SK-N-SH (cell line): Measurements from ENCODE around the gene RABGAP1L. TPM values are rescaled to one million over a fixed set of nuclear protein-coding genes. Genes with fewer than 3 reads are reported as not detected.

Experiments
- CTCF ChIA-PET: fragments of 300-600, 350-600 bp; formaldehyde crosslinking; extraction: SDS; loops from one replicate; lab custom pipeline; 2021; lab: Yijun Ruan, JAX
- POLR2A ChIA-PET: fragments of 350-600 bp; sonication (Branson Sonifier 250); formaldehyde crosslinking; extraction: SDS; loops from one replicate; lab custom pipeline; 2020; ENCODE audit warnings: antibody characterized with exemption, inconsistent platforms; lab: Yijun Ruan, JAX
- DNase-seq: peaks from one replicate; pipeline ENCODE4 v3.0.0; 2012
- H2AFZ ChIP-seq: fragments of 200-600 bp; sonication (generic); 2 replicates; pipeline ENCODE4 v1.8.1; 2016; ENCODE audit warnings: antibody characterized with exemption, mild to moderate bottlenecking, low read depth
- H3F3A ChIP-seq: fragments of 200-600 bp; sonication (generic); replicated peaks from 2 replicates; pipeline ENCODE3; 2016; ENCODE audit warnings: antibody characterized with exemption, mild to moderate bottlenecking; ENCODE audit not compliant: insufficient read depth
- H3K27ac ChIP-seq, 2 experiments: fragments of 200-500 bp in 1 of 2; fragments of 200-600 bp in 1 of 2; sonication (Bioruptor generic) in 1 of 2; sonication (generic), shearing (Covaris generic) in 1 of 2; 2 replicates each; pipeline versions ENCODE4 v1.5.1 to v1.6.1; 2014 to 2016; ENCODE audit warnings: low read depth in 2 of 2, inconsistent platforms in 1 of 2, low read length in 1 of 2, mild to moderate bottlenecking in 1 of 2, mixed read lengths in 1 of 2
- H3K27me3 ChIP-seq: fragments of 200-600 bp; sonication (generic), shearing (Covaris generic); 2 replicates; pipeline ENCODE4 v1.6.1; 2016; ENCODE audit warnings: mixed run types; ENCODE audit not compliant: insufficient read depth
- H3K36me3 ChIP-seq, 2 experiments: fragments of 200-500 bp in 1 of 2; fragments of 200-600 bp in 1 of 2; sonication (Bioruptor generic) in 1 of 2; sonication (generic) in 1 of 2; replicated peaks in 1 of 2; 2 replicates each; pipeline versions ENCODE3 to v1.5.1; 2014 to 2016; ENCODE audit warnings: low read length in 1 of 2, mild to moderate bottlenecking in 1 of 2; ENCODE audit not compliant: insufficient read depth in 2 of 2, control insufficient read depth in 1 of 2
- H3K4me1 ChIP-seq, 2 experiments: fragments of 200-500 bp in 1 of 2; fragments of 200-600 bp in 1 of 2; sonication (Bioruptor generic) in 1 of 2; sonication (generic), shearing (Covaris generic) in 1 of 2; 2 replicates each; pipeline versions ENCODE4 v1.5.1 to v1.6.1; 2014 to 2016; ENCODE audit warnings: low read depth in 1 of 2, low read length in 1 of 2, mixed run types in 1 of 2; ENCODE audit not compliant: insufficient read depth in 2 of 2, control insufficient read depth in 1 of 2
- H3K4me2 ChIP-seq: fragments of 200-600 bp; sonication (generic), shearing (Covaris generic); 2 replicates; pipeline ENCODE4 v1.6.1; 2017; ENCODE audit warnings: mixed run types
- H3K4me3 ChIP-seq, 2 experiments: fragments of 200-500 bp in 1 of 2; fragments of 200-600 bp in 1 of 2; sonication (Bioruptor generic) in 1 of 2; sonication (generic), shearing (Covaris generic) in 1 of 2; 2 replicates each; pipeline versions ENCODE4 v1.5.1 to v1.8.1; 2014 to 2016; ENCODE audit warnings: low read depth in 2 of 2, inconsistent platforms in 1 of 2, low read length in 1 of 2, mild to moderate bottlenecking in 1 of 2, mixed read lengths in 1 of 2, moderate library complexity in 1 of 2
- H3K79me2 ChIP-seq: fragments of 200-600 bp; sonication (generic); 2 replicates; pipeline ENCODE4 v1.8.1; 2017; ENCODE audit warnings: mild to moderate bottlenecking; ENCODE audit not compliant: insufficient read depth
- H3K9ac ChIP-seq: fragments of 200-600 bp; sonication (generic); 2 replicates; pipeline ENCODE4 v1.6.1; 2017; ENCODE audit warnings: mixed run types
- H3K9me2 ChIP-seq: fragments of 200-600 bp; sonication (generic); 2 replicates; pipeline ENCODE4 v1.6.1; 2017; ENCODE audit warnings: mixed run types
- H3K9me3 ChIP-seq: fragments of 200-600 bp; sonication (generic); 2 replicates; pipeline ENCODE4 v1.6.1; 2017; ENCODE audit warnings: mixed run types, mild to moderate bottlenecking, moderate library complexity
- H4K20me1 ChIP-seq: fragments of 200-600 bp; sonication (generic); 2 replicates; pipeline ENCODE4 v1.6.1; 2017; ENCODE audit warnings: mild to moderate bottlenecking, mixed run types; ENCODE audit not compliant: insufficient read depth
- CHD2 ChIP-seq: fragments of 150-350 bp; IDR thresholded peaks from 2 replicates; pipeline ENCODE4 v1.6.1; 2018; ENCODE audit warnings: low read length; ENCODE audit not compliant: partially characterized antibody
- EP300 ChIP-seq, 2 experiments: IDR thresholded peaks; 2 replicates each; pipeline versions ENCODE4 v1.4.0 to v1.6.1; 2012; ENCODE audit warnings: borderline replicate concordance in 1 of 2, low read depth in 1 of 2, low read length in 1 of 2
- EZH2phosphoT487 ChIP-seq: fragments of 200-600 bp; sonication (generic); IDR thresholded peaks from 2 replicates; pipeline ENCODE4 v1.6.1; 2017; ENCODE audit warnings: low read depth, mixed run types, mild to moderate bottlenecking, antibody characterized with exemption, moderate library complexity, borderline replicate concordance
- FOXM1 ChIP-seq: IDR thresholded peaks from 2 replicates; pipeline ENCODE4 v1.4.0; 2012; ENCODE audit warnings: low read depth, mild to moderate bottlenecking
- GABPA ChIP-seq: IDR thresholded peaks from 2 replicates; pipeline ENCODE4 v1.4.0; 2012; ENCODE audit warnings: low read depth, mild to moderate bottlenecking
- GATA2 ChIP-seq: sonication (generic); formaldehyde crosslinking; IDR thresholded peaks from 2 replicates; pipeline ENCODE4 v1.5.0; 2020; ENCODE audit warnings: mild to moderate bottlenecking, missing genetic modification reagents
- JUND ChIP-seq: IDR thresholded peaks from 2 replicates; pipeline ENCODE4 v1.4.0; 2012
- MEF2A ChIP-seq: IDR thresholded peaks from 2 replicates; pipeline ENCODE4 v1.4.0; 2012; ENCODE audit warnings: low read depth, borderline replicate concordance
- NFIC ChIP-seq: IDR thresholded peaks from 2 replicates; pipeline ENCODE4 v1.4.0; 2012; ENCODE audit warnings: borderline replicate concordance
- NRF1 ChIP-seq: IDR thresholded peaks from 2 replicates; pipeline ENCODE4 v1.6.1; 2012; ENCODE audit warnings: low read depth, mild to moderate bottlenecking, low read length
- POLR2AphosphoS5 ChIP-seq: IDR thresholded peaks from 2 replicates; pipeline ENCODE4 v1.6.1; 2012; ENCODE audit warnings: low read depth, low read length
- RAD21 ChIP-seq: IDR thresholded peaks from 2 replicates; pipeline ENCODE4 v1.6.1; 2012; ENCODE audit warnings: mild to moderate bottlenecking, low read length
- SIN3A ChIP-seq: IDR thresholded peaks from 2 replicates; pipeline ENCODE4 v1.6.1; 2012; ENCODE audit warnings: low read depth, mild to moderate bottlenecking, low read length, moderate library complexity, borderline replicate concordance
- SMC3 ChIP-seq: IDR thresholded peaks from 2 replicates; pipeline ENCODE4 v1.6.1; 2012; ENCODE audit warnings: low read depth, low read length, improper control_type of control experiment
- TCF12 ChIP-seq: IDR thresholded peaks from 2 replicates; pipeline ENCODE4 v1.4.0; 2012
- TEAD4 ChIP-seq: IDR thresholded peaks from 2 replicates; pipeline ENCODE4 v1.4.0; 2012; ENCODE audit warnings: mild to moderate bottlenecking, borderline replicate concordance; ENCODE audit not compliant: insufficient read depth
- WGBS: methylation state at CpG from one replicate; pipeline ENCODE4 v1.1.6; 2017; ENCODE audit warnings: low lambda C conversion rate; 5-methylcytosine and 5-hydroxymethylcytosine counted together
- polyA plus RNA-seq, 3 experiments: library from polyadenylated mRNA; depleted of rRNA; stranded (reverse); fragments of >200 nt; gene quantifications; 2 replicates each; pipeline ENCODE4 v1.2.3, GENCODE V29; 2012
- TF ChIP-seq, protein P1 (sequence below): IDR thresholded peaks from 2 replicates; pipeline ENCODE4; 2012
- TF ChIP-seq, protein P2 (sequence below): fragments of 150-350 bp; IDR thresholded peaks from 2 replicates; pipeline ENCODE4 v1.6.1; 2017; ENCODE audit warnings: antibody characterized with exemption, low read length, low read depth, borderline replicate concordance
- TF ChIP-seq, protein P3 (sequence below): IDR thresholded peaks from 2 replicates; pipeline ENCODE4 v1.6.1; 2012; ENCODE audit warnings: mild to moderate bottlenecking, low read depth, low read length, moderate library complexity
- TF ChIP-seq, protein P4 (sequence below): IDR thresholded peaks from 2 replicates; pipeline ENCODE4 v1.4.0; 2012; ENCODE audit warnings: low read depth
- TF ChIP-seq, protein P5 (sequence below): IDR thresholded peaks from 2 replicates; pipeline ENCODE4 v1.4.0; 2012; ENCODE audit warnings: low read depth, borderline replicate concordance

Gene RABGAP1L
- polyA plus RNA-seq, 1 of the 3 experiments (the other 2 are of a cell fraction) = 7.2 TPM

DNA sequence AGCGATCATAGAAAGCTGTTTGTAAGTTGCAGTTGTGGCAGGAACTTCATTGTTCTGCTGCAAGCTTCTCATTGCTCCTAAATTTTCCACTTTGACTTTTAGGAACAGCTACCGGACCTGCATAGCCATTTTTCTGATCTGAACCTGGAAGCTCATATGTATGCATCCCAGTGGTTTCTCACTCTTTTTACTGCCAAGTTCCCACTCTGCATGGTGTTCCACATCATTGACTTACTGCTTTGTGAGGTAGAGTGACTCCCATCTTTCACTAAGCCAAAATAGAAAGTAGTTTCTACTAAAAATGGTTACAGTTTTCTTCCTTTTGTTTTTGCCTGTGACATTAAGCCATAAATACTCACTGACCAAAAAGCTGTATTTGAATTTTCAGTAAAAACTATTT, 542.7 kb downstream of the RABGAP1L start:
- no peaks in the 10 kb centered on the region for H3F3A ChIP-seq
- H3K4me3 ChIP-seq = no peak overlapping the region
- no peak overlapping the region for H3K27ac ChIP-seq
- H3K9ac ChIP-seq = no peak overlapping the region
- H3K4me2 ChIP-seq = no peak overlapping the region
- DNase-seq = no peak
- H3K4me1 ChIP-seq = no peaks in the 10 kb centered on the region; a peak in 1 of 4 replicates
- TF ChIP-seq, protein P1, sequence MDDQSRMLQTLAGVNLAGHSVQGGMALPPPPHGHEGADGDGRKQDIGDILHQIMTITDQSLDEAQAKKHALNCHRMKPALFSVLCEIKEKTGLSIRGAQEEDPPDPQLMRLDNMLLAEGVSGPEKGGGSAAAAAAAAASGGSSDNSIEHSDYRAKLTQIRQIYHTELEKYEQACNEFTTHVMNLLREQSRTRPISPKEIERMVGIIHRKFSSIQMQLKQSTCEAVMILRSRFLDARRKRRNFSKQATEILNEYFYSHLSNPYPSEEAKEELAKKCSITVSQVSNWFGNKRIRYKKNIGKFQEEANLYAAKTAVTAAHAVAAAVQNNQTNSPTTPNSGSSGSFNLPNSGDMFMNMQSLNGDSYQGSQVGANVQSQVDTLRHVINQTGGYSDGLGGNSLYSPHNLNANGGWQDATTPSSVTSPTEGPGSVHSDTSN = no peak
- no peak for TF ChIP-seq GATA2 (CRISPR knock-in tag)
- TF ChIP-seq, protein P2, sequence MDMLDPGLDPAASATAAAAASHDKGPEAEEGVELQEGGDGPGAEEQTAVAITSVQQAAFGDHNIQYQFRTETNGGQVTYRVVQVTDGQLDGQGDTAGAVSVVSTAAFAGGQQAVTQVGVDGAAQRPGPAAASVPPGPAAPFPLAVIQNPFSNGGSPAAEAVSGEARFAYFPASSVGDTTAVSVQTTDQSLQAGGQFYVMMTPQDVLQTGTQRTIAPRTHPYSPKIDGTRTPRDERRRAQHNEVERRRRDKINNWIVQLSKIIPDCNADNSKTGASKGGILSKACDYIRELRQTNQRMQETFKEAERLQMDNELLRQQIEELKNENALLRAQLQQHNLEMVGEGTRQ = no peak
- TF ChIP-seq, all 33 proteins: peak for 0
- no peaks in the 10 kb centered on the region for H3K9me3 ChIP-seq
- H3K79me2 ChIP-seq = no peaks in the 10 kb centered on the region
- no peaks in the 10 kb centered on the region for H3K36me3 ChIP-seq
- H4K20me1 ChIP-seq = no peaks in the 10 kb centered on the region
- ChIA-PET CTCF (interaction anchor here (1.5 to 1.9 kb wide), 2 partner anchors 24 to 439 kb away, joined by 4 to 7 read pairs; no protein-coding TSS in a partner anchor), POLR2A (no interaction called here)
- WGBS = 98% methylated on average over 2 of the region's 2 CpGs
- no peaks in the 10 kb centered on the region for H3K27me3 ChIP-seq
- H3K9me2 ChIP-seq = no peaks in the 10 kb centered on the region; the same call in 1 of the 2 replicates
- H2AFZ ChIP-seq = no peak overlapping the region; the same call in 1 of the 2 replicates

DNA sequence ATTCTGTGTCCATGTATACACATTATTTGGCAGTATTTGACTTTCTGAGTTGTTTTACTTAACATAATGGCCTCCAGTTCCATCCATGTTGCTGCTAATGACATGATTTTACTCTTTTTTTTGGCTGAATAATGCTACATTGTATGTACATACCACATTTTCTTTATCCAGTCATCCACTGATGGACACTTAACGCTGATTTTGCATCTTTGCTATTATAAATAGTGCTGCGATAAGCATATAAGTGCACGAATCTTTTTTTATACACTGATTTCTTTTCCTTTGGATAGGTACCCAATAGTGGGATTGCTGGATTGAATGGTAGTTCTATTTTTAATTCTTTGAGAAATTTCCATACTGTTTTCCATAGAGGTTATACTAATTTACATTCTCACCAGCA, 544.0 kb downstream of the RABGAP1L start:
- POLR2A ChIA-PET = no interaction called here
- Histone ChIP-seq H3K9me2 (no peaks in the 10 kb centered on the region; the same call in 1 of the 2 replicates), H4K20me1 (no peaks in the 10 kb centered on the region), H3F3A (no peaks in the 10 kb centered on the region), H3K4me2 (no peak overlapping the region), H3K9me3 (no peaks in the 10 kb centered on the region), H3K27me3 (no peaks in the 10 kb centered on the region), H3K4me3 (no peak overlapping the region), H3K9ac (no peak overlapping the region), H3K27ac (no peak overlapping the region), H3K79me2 (no peaks in the 10 kb centered on the region), H3K4me1 (no peaks in the 10 kb centered on the region; a peak in 1 of 4 replicates), H3K36me3 (no peaks in the 10 kb centered on the region), H2AFZ (no peak overlapping the region)
- DNase-seq = no peak
- CTCF ChIA-PET = interaction anchor here (1.5 kb wide), 1 partner anchor 441 kb away, joined by 4 read pairs; no protein-coding TSS in a partner anchor
- 93% methylated on average over 3 of the region's 3 CpGs for WGBS
- no peak for TF ChIP-seq JUND
- no peak for TF ChIP-seq SIN3A
- TF ChIP-seq FOXM1 = no peak
- TF ChIP-seq RAD21 = no peak
- TF ChIP-seq, protein P3, sequence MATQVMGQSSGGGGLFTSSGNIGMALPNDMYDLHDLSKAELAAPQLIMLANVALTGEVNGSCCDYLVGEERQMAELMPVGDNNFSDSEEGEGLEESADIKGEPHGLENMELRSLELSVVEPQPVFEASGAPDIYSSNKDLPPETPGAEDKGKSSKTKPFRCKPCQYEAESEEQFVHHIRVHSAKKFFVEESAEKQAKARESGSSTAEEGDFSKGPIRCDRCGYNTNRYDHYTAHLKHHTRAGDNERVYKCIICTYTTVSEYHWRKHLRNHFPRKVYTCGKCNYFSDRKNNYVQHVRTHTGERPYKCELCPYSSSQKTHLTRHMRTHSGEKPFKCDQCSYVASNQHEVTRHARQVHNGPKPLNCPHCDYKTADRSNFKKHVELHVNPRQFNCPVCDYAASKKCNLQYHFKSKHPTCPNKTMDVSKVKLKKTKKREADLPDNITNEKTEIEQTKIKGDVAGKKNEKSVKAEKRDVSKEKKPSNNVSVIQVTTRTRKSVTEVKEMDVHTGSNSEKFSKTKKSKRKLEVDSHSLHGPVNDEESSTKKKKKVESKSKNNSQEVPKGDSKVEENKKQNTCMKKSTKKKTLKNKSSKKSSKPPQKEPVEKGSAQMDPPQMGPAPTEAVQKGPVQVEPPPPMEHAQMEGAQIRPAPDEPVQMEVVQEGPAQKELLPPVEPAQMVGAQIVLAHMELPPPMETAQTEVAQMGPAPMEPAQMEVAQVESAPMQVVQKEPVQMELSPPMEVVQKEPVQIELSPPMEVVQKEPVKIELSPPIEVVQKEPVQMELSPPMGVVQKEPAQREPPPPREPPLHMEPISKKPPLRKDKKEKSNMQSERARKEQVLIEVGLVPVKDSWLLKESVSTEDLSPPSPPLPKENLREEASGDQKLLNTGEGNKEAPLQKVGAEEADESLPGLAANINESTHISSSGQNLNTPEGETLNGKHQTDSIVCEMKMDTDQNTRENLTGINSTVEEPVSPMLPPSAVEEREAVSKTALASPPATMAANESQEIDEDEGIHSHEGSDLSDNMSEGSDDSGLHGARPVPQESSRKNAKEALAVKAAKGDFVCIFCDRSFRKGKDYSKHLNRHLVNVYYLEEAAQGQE = no peak
- TF ChIP-seq MEF2A = no peak
- no peak for TF ChIP-seq GABPA
- TF ChIP-seq, protein P4, sequence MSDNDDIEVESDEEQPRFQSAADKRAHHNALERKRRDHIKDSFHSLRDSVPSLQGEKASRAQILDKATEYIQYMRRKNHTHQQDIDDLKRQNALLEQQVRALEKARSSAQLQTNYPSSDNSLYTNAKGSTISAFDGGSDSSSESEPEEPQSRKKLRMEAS = no peak
- TF ChIP-seq, protein P5, sequence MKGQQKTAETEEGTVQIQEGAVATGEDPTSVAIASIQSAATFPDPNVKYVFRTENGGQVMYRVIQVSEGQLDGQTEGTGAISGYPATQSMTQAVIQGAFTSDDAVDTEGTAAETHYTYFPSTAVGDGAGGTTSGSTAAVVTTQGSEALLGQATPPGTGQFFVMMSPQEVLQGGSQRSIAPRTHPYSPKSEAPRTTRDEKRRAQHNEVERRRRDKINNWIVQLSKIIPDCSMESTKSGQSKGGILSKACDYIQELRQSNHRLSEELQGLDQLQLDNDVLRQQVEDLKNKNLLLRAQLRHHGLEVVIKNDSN = no peak
- no peak for TF ChIP-seq NRF1
- no peak for TF ChIP-seq NFIC
- TF ChIP-seq GATA2 (CRISPR knock-in tag) = no peak
- no peak for TF ChIP-seq TEAD4
- TF ChIP-seq TCF12 = no peak
- no peak for TF ChIP-seq SMC3
- TF ChIP-seq, protein P2 = no peak
- TF ChIP-seq EZH2phosphoT487 = no peak
- TF ChIP-seq CHD2 = no peak
- TF ChIP-seq EP300 (IDR thresholded peaks at IDR 0.05; ENCODE audit: borderline replicate concordance in 1 of 2, low read depth in 1 of 2, low read length in 1 of 2) = no peak
- TF ChIP-seq POLR2AphosphoS5 = no peak
